HUES64 (cell line): ENCODE measurements around the gene MAGI2.

Experiments used
- H3K27ac ChIP-seq: 2 replicates; pipeline ENCODE4 v1.7.0; 2013; ENCODE audit warnings: low read depth, low read length, inconsistent platforms
- H3K27me3 ChIP-seq: 2 replicates; pipeline ENCODE4 v1.6.1; 2013; ENCODE audit warnings: mild to moderate bottlenecking, low read length; ENCODE audit not compliant: insufficient read depth
- H3K36me3 ChIP-seq: 2 replicates; pipeline ENCODE4 v1.6.1; 2013; ENCODE audit warnings: mild to moderate bottlenecking, low read length; ENCODE audit not compliant: insufficient read depth
- H3K4me1 ChIP-seq: 2 replicates; pipeline ENCODE4 v1.6.1; 2013; ENCODE audit warnings: mild to moderate bottlenecking, low read length, moderate library complexity; ENCODE audit not compliant: insufficient read depth
- H3K4me3 ChIP-seq: 2 replicates; pipeline ENCODE4 v1.5.1; 2013; ENCODE audit warnings: mild to moderate bottlenecking, low read length, moderate library complexity
- H3K9ac ChIP-seq: 2 replicates; pipeline ENCODE4 v1.6.1; 2013; ENCODE audit warnings: mild to moderate bottlenecking, low read depth, low read length
- H3K9me3 ChIP-seq: 2 replicates; pipeline ENCODE4 v1.6.1; 2013; ENCODE audit warnings: low read depth, low read length; ENCODE audit not compliant: insufficient read depth
- WGBS: fragments of 150-250, 120-280 bp; methylation state at CpG from one replicate; pipeline ENCODE4 v1.1.7; 2013; ENCODE audit warnings: missing lambda C conversion rate; 5-methylcytosine and 5-hydroxymethylcytosine counted together

Gene MAGI2

GRCh38 chr7:78718212-78718611 lies 735.3 kb downstream of the MAGI2 start:
- H3K36me3 ChIP-seq, result no peaks in the 10 kb centered on the region
- no peak overlapping the region for H3K4me3 ChIP-seq
- H3K27me3 ChIP-seq, result no peaks in the 10 kb centered on the region
- WGBS, result 82% methylated on average over 5 of the region's 5 CpGs
- H3K27ac ChIP-seq, result no peak overlapping the region
- H3K9ac ChIP-seq, result no peak overlapping the region
- H3K9me3 ChIP-seq, result no peaks in the 10 kb centered on the region
- no peaks in the 10 kb centered on the region for H3K4me1 ChIP-seq

GRCh38 chr7:78716876-78717275 lies 736.6 kb downstream of the MAGI2 start:
- Histone ChIP-seq H3K27ac (no peak overlapping the region), H3K4me3 (no peak overlapping the region), H3K27me3 (no peaks in the 10 kb centered on the region), H3K4me1 (peaks cover 9% of the 10 kb centered on the region), H3K9me3 (no peaks in the 10 kb centered on the region), H3K9ac (no peak overlapping the region), H3K36me3 (no peaks in the 10 kb centered on the region)
- 84% methylated on average over 10 of the region's 10 CpGs for WGBS

GRCh38 chr7:78714356-78714755 lies 739.1 kb downstream of the MAGI2 start:
- Histone ChIP-seq H3K4me3 (no peak overlapping the region), H3K9ac (no peak overlapping the region), H3K27ac (no peak overlapping the region), H3K9me3 (no peaks in the 10 kb centered on the region), H3K36me3 (no peaks in the 10 kb centered on the region), H3K27me3 (no peaks in the 10 kb centered on the region), H3K4me1 (peaks cover 15% of the 10 kb centered on the region)
- WGBS, result 91% methylated on average over 4 of the region's 4 CpGs

- Histone ChIP-seq H3K4me3 (no peak overlapping the region), H3K4me1 (peaks cover 16% of the 10 kb centered on the region), H3K9ac (no peak overlapping the region), H3K27ac (no peak overlapping the region), H3K9me3 (no peaks in the 10 kb centered on the region), H3K27me3 (no peaks in the 10 kb centered on the region), H3K36me3 (no peaks in the 10 kb centered on the region)
- WGBS, result 83% methylated on average over 3 of the region's 3 CpGs
These were observed 741.4 kb downstream of the MAGI2 start for GRCh38 chr7:78712111-78712510.

- Histone ChIP-seq H3K36me3 (no peaks in the 10 kb centered on the region), H3K9ac (no peak overlapping the region), H3K27me3 (no peaks in the 10 kb centered on the region), H3K4me1 (peaks cover 20% of the 10 kb centered on the region), H3K9me3 (no peaks in the 10 kb centered on the region), H3K4me3 (no peak overlapping the region), H3K27ac (no peak overlapping the region)
- 100% methylated on average over 1 of the region's 1 CpG for WGBS
These were observed 743.8 kb downstream of the MAGI2 start for GRCh38 chr7:78709658-78710057.

- Histone ChIP-seq H3K27me3 (no peaks in the 10 kb centered on the region), H3K4me1 (peaks cover 5% of the 10 kb centered on the region), H3K9me3 (no peaks in the 10 kb centered on the region), H3K27ac (no peak overlapping the region), H3K9ac (no peak overlapping the region), H3K4me3 (no peak overlapping the region), H3K36me3 (no peaks in the 10 kb centered on the region)
- WGBS, result 92% methylated on average over 3 of the region's 3 CpGs
These were observed 749.0 kb downstream of the MAGI2 start for GRCh38 chr7:78704504-78704903.

GRCh38 chr7:78703391-78703790 lies 750.1 kb downstream of the MAGI2 start:
- Histone ChIP-seq H3K4me3 (no peak overlapping the region), H3K4me1 (peaks cover 10% of the 10 kb centered on the region), H3K27ac (no peak overlapping the region), H3K9me3 (no peaks in the 10 kb centered on the region), H3K36me3 (no peaks in the 10 kb centered on the region), H3K9ac (no peak overlapping the region), H3K27me3 (no peaks in the 10 kb centered on the region)
- 100% methylated on average over 2 of the region's 2 CpGs for WGBS

GRCh38 chr7:78702770-78703169 lies 750.7 kb downstream of the MAGI2 start:
- Histone ChIP-seq H3K9ac (no peak overlapping the region), H3K4me3 (no peak overlapping the region), H3K9me3 (no peaks in the 10 kb centered on the region), H3K4me1 (peaks cover 14% of the 10 kb centered on the region), H3K27me3 (no peaks in the 10 kb centered on the region), H3K36me3 (no peaks in the 10 kb centered on the region), H3K27ac (no peak overlapping the region)

GRCh38 chr7:78695826-78696225 lies 757.6 kb downstream of the MAGI2 start:
- peaks cover 9% of the 10 kb centered on the region; the same call in 1 of the 2 replicates for H3K4me1 ChIP-seq
- no peak overlapping the region for H3K9ac ChIP-seq
- H3K36me3 ChIP-seq, result no peaks in the 10 kb centered on the region
- H3K27ac ChIP-seq, result no peak overlapping the region
- no peaks in the 10 kb centered on the region for H3K27me3 ChIP-seq
- H3K9me3 ChIP-seq, result no peaks in the 10 kb centered on the region
- H3K4me3 ChIP-seq, result no peak overlapping the region

GRCh38 chr7:78691584-78691983 lies 761.9 kb downstream of the MAGI2 start:
- no peak overlapping the region for H3K4me3 ChIP-seq
- H3K27me3 ChIP-seq, result no peaks in the 10 kb centered on the region
- no peaks in the 10 kb centered on the region for H3K36me3 ChIP-seq
- H3K9me3 ChIP-seq, result no peaks in the 10 kb centered on the region
- 96% methylated on average over 3 of the region's 3 CpGs for WGBS
- H3K4me1 ChIP-seq, result peaks cover 4% of the 10 kb centered on the region; the same call in 1 of the 2 replicates
- H3K27ac ChIP-seq, result no peak overlapping the region
- H3K9ac ChIP-seq, result no peak overlapping the region

GRCh38 chr7:78690174-78690573 lies 763.3 kb downstream of the MAGI2 start:
- peaks cover 15% of the 10 kb centered on the region for H3K4me1 ChIP-seq
- 97% methylated on average over 4 of the region's 4 CpGs for WGBS
- H3K36me3 ChIP-seq, result no peaks in the 10 kb centered on the region
- no peak overlapping the region for H3K9ac ChIP-seq
- H3K27ac ChIP-seq, result no peak overlapping the region
- no peaks in the 10 kb centered on the region for H3K27me3 ChIP-seq
- H3K4me3 ChIP-seq, result no peak overlapping the region
- H3K9me3 ChIP-seq, result no peaks in the 10 kb centered on the region

GRCh38 chr7:78688376-78688775 lies 765.1 kb downstream of the MAGI2 start:
- Histone ChIP-seq H3K9ac (no peak overlapping the region), H3K4me3 (no peak overlapping the region), H3K36me3 (no peaks in the 10 kb centered on the region), H3K9me3 (no peaks in the 10 kb centered on the region), H3K27ac (no peak overlapping the region), H3K4me1 (peaks cover 29% of the 10 kb centered on the region), H3K27me3 (no peaks in the 10 kb centered on the region)
- 90% methylated on average over 1 of the region's 2 CpGs for whole genome bisulfite sequencing
